T-helper 1 cell treated with Interleukin-12 subunit alpha and Interleukin-12 subunit beta and Interleukin-4 antibody, amounts not matched to agents 30 μg/mL and 1 μg/mL, for 36 hours (primary cell): ENCODE results near the gene HPCAL1.

Source experiments
- H3K27ac Mint-ChIP-seq: one replicate; pipeline ENCODE4 v1.8.0; 2021; ENCODE audit warnings: mild to moderate bottlenecking, mixed read lengths
- H3K27me3 Mint-ChIP-seq: one replicate; pipeline ENCODE4 v1.8.0; 2021; ENCODE audit warnings: low read depth, mixed read lengths
- H3K36me3 Mint-ChIP-seq: one replicate; pipeline ENCODE4 v1.8.0; 2021; ENCODE audit warnings: low read depth, mixed read lengths
- H3K4me1 Mint-ChIP-seq: one replicate; pipeline ENCODE4 v1.8.0; 2021; ENCODE audit warnings: low read depth, mixed read lengths
- H3K4me3 Mint-ChIP-seq: one replicate; pipeline ENCODE4 v1.8.0; 2021; ENCODE audit warnings: mild to moderate bottlenecking, moderate library complexity, mixed read lengths
- H3K9me3 Mint-ChIP-seq: one replicate; pipeline ENCODE4 v1.8.0; 2021; ENCODE audit warnings: mixed read lengths

The HPCAL1 gene

DNA sequence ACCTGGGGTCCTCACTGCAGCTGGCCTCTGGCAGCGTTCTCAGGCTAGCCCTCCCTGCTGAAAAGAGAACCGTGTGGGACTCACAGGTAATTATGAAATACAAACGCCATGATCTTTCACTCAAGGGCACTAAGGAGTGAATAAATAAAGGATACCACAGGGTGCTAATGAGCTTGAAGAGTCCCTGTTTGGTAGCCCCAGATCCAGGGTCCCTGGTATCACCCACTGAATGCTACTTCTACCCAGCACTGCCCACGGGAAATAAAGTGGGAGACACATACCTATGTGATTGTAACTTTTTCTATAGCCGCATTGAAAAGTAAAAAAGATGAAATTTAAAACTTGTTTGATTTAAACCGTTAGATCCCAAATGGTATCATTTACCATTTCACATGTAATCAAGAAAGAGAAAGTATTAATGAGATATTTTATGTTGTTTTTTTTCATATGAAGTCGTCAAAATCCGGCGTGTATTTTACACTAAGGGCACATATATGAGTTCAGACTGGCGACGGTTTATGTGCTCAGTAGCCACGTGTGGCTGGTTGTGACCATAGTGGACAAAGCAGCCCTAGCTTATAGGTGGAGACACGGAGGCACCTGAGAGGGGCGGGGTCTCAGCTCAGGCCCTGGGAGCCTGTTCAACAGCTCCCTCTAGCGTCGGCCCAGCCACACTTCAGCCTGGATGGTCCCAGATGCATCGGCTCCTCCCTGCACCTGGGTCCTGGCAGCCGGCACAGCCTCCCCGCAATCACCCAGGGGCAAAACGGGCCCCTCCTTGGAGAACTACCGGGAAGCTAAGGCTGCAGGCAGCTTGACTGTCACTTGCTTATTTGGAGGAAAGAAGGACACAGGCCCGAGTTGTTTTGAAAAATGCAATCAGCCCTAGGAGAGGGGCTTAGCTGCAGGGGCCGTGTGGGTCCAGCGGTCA is 106.2 kb downstream of the HPCAL1 start:
- Mint-ChIP-seq H3K27ac (peak overlapping the region; percentile 88), H3K27me3 (peaks cover 5% of the 10 kb centered on the region), H3K9me3 (no peaks in the 10 kb centered on the region), H3K4me3 (peak overlapping the region; percentile 81), H3K4me1 (peaks cover 30% of the 10 kb centered on the region), H3K36me3 (peaks cover 8% of the 10 kb centered on the region)

- Mint-ChIP-seq H3K9me3 (no peaks in the 10 kb centered on the region), H3K4me3 (no peak overlapping the region), H3K27ac (no peak overlapping the region), H3K36me3 (peaks cover 8% of the 10 kb centered on the region), H3K27me3 (peaks cover 5% of the 10 kb centered on the region), H3K4me1 (peaks cover 30% of the 10 kb centered on the region)
These were observed 107.5 kb downstream of the HPCAL1 start for GRCh38 chr2:10410001-10410822.

DNA sequence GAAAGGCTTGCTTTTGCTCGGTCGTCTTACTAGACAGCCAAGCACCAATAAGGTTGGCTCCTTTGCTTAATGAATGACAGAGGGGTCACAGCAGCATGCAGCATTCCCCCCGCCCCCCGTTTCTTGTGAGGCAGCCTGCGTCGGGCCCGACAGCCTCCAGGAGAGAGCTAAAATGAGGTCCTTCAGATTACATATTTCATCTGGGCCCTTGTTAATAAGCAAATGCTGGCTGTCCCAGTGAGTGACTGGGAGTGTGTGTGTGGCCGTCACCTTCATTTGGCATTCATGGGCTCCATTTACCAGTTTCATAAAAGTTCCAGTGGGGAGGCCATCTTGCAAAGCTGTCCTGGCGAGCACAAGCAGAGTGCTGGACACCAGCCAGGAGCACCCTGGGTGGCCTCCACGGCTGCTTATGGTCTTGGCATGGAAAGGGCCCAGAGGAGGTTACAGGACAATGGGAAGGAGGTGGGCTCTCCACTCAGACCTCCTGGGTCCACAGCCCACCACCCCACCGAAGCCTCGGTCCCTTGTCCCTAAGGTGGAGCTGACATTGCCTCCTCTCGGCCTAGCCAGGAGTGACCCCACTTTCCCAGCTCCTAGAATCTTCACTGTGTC is 108.2 kb downstream of the HPCAL1 start:
- Mint-ChIP-seq H3K27ac (no peak overlapping the region), H3K4me3 (no peak overlapping the region), H3K27me3 (peaks cover 5% of the 10 kb centered on the region), H3K9me3 (no peaks in the 10 kb centered on the region), H3K4me1 (peaks cover 31% of the 10 kb centered on the region), H3K36me3 (peaks cover 8% of the 10 kb centered on the region)

DNA sequence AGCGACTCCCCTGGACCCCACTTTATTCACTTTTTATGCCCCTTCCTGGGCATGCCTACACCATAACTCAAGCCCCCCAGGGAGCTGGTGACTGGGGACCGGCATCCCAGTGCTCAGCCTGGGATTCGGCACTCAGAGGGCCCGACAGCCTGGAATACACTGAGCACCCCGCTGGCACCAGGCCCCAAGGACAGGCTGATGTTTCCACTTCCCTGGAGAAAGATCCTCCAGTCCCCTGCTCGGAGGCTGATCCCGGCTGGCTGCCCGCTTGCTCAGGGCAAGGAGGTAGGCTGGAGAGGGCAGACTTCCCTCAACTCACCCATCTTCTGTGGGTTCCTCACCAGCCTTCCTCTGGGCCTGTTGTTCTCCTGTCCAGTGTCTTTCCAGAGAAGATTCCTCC is 108.9 kb downstream of the HPCAL1 start:
- Mint-ChIP-seq H3K4me3 (no peak overlapping the region), H3K27me3 (peaks cover 5% of the 10 kb centered on the region), H3K4me1 (peaks cover 31% of the 10 kb centered on the region), H3K27ac (no peak overlapping the region), H3K9me3 (no peaks in the 10 kb centered on the region), H3K36me3 (peaks cover 8% of the 10 kb centered on the region)

DNA sequence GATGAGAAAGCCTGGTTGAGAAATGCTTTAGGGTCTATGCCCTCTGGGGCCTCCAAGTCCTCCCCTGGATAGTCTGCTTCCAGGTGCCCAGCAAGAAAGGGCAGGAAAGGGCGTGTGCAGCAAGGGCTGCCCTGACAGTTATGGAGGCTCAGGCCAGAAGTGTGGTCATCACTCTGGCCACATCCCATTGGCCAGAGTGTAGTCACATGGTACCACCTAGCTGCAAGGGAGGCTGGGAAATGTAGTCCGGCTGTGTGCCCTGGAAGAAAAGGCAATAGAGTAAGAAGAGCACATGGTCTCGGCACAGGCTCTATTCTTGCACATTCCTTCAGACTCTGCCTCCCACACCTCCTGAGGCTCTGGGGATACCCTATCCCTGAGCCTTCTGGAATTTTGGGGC is 109.7 kb downstream of the HPCAL1 start:
- Mint-ChIP-seq H3K27ac (no peak overlapping the region), H3K4me1 (peaks cover 25% of the 10 kb centered on the region)

DNA sequence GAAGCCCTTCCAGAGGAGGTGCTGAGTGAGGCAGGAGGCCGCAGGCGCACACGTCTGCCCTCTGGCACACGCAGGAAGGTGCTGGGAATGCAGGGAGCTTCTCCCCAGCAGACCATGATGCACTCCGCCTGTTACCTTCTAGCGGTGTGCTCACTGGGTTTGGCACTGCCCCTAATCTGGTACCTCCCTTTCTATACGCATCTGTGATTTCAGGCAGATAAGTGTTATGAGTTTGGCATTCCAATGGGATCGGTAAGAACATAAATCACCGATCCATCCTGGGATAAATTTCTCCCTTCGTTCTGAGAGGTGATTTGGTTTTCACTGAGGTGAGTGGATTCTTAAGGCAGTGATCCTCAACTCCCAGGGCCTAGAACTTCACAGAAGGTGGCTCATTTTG is 110.8 kb downstream of the HPCAL1 start:
- no peak overlapping the region for H3K4me3 Mint-ChIP-seq
- no peaks in the 10 kb centered on the region for H3K9me3 Mint-ChIP-seq
- H3K27ac Mint-ChIP-seq, result no peak overlapping the region
- H3K4me1 Mint-ChIP-seq, result peaks cover 15% of the 10 kb centered on the region
- peaks cover 3% of the 10 kb centered on the region for H3K36me3 Mint-ChIP-seq
- H3K27me3 Mint-ChIP-seq, result no peaks in the 10 kb centered on the region

More for the DNA sequence above, 109.7 kb downstream of the HPCAL1 start:
- peaks cover 3% of the 10 kb centered on the region for H3K36me3 Mint-ChIP-seq
- H3K4me3 Mint-ChIP-seq, result no peak overlapping the region
- no peaks in the 10 kb centered on the region for H3K27me3 Mint-ChIP-seq
- H3K9me3 Mint-ChIP-seq, result no peaks in the 10 kb centered on the region

GRCh38 chr2:10413991-10414451 is 111.3 kb downstream of the HPCAL1 start:
- Mint-ChIP-seq H3K27me3 (no peaks in the 10 kb centered on the region), H3K27ac (no peak overlapping the region), H3K36me3 (peaks cover 3% of the 10 kb centered on the region), H3K9me3 (no peaks in the 10 kb centered on the region), H3K4me3 (no peak overlapping the region), H3K4me1 (peaks cover 10% of the 10 kb centered on the region)

- H3K4me3 Mint-ChIP-seq, result no peak overlapping the region
- H3K4me1 Mint-ChIP-seq, result peaks cover 4% of the 10 kb centered on the region
- H3K27me3 Mint-ChIP-seq, result no peaks in the 10 kb centered on the region
- no peak overlapping the region for H3K27ac Mint-ChIP-seq
- peaks cover 3% of the 10 kb centered on the region for H3K36me3 Mint-ChIP-seq
- no peaks in the 10 kb centered on the region for H3K9me3 Mint-ChIP-seq
These were observed 111.9 kb downstream of the HPCAL1 start for GRCh38 chr2:10414591-10414990.

DNA sequence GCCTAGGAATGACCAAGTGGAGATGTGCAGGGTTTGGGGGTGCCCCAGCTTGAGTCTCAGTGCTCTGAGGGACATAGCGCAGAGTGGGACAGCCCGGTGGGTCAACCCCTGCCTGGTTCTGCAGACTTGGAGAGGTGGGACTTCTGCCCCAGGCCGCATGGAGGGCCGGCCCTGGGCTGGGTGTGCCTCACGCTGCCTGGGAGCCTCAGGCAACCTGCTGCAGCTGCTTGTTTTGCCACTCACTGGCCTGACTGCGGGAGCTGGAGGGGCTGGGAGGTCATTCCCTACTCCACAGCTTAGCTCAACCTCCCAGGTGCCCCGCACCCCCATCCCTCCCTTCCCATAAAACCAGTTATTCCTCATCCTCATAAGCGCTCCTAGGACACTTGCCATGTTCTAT is 112.3 kb downstream of the HPCAL1 start:
- no peak overlapping the region for H3K4me3 Mint-ChIP-seq
- no peaks in the 10 kb centered on the region for H3K9me3 Mint-ChIP-seq
- H3K27ac Mint-ChIP-seq, result no peak overlapping the region
- H3K27me3 Mint-ChIP-seq, result no peaks in the 10 kb centered on the region
- peaks cover 4% of the 10 kb centered on the region for H3K4me1 Mint-ChIP-seq
- peaks cover 3% of the 10 kb centered on the region for H3K36me3 Mint-ChIP-seq

- Mint-ChIP-seq H3K4me3 (no peak overlapping the region), H3K27me3 (no peaks in the 10 kb centered on the region), H3K36me3 (no peaks in the 10 kb centered on the region), H3K27ac (no peak overlapping the region), H3K4me1 (peaks cover 4% of the 10 kb centered on the region), H3K9me3 (no peaks in the 10 kb centered on the region)
These were observed 112.9 kb downstream of the HPCAL1 start for GRCh38 chr2:10415640-10416039.

DNA sequence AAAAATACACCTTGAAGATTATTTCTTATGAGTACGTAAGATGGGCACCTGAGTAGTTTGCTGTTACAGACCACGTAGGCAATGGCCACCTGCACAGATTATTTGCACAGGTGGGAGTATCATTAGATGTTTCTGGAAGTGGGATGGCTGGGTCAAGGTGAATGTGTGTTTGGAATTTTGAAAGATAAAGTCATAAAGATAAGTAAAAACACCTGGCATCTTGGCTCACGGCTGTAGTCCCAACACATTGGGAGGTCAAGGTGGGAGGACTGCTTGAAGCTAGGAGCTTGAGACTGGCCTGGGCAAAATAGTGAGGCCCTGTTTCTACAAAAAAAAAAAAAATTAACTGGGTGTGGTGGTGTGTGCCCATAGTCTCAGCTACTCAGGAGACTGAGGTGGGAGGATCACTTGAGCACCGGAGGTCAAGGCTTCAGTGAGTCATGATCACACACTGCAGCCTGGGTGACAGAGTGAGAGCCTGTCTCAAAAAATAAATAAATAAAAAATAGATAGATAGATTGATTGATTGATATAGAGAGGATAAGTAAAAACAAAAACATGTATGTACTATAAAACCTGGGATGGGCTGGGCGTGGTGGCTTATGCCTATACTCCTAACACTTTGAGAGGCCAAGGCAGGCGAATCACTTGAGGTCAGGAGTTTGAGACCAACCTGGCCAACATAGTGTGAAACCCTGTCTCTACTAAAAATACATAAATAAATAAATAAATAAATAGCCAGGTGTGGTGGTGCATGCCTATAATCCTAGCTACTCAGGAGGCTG is 115.0 kb downstream of the HPCAL1 start:
- H3K36me3 Mint-ChIP-seq, result peaks cover 2% of the 10 kb centered on the region
- H3K4me1 Mint-ChIP-seq, result peaks cover 4% of the 10 kb centered on the region
- H3K27me3 Mint-ChIP-seq, result no peaks in the 10 kb centered on the region

DNA sequence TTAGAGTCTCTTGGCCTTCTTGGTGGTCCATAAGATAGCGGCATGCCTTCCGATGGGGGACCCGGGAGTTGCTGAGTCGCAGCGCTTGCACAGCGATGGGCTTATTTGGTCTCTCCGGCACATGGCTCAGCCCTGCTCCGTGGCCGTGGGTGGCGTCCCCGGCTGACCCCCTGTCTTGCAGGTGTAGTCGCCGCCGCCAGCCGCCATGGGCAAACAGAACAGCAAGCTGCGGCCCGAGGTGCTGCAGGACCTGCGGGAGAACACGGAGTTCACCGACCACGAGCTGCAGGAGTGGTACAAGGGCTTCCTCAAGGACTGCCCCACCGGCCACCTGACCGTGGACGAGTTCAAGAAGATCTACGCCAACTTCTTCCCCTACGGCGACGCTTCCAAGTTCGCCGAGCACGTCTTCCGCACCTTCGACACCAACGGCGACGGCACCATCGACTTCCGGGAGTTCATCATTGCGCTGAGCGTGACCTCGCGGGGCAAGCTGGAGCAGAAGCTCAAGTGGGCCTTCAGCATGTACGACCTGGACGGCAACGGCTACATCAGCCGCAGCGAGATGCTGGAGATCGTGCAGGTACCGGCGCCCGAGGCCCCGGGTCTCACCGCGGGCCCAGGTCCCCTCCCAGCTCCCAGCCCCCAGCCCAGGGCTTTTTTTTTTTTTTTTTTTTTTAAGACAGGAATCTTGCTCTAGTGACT is 117.0 kb downstream of the HPCAL1 start:
- Mint-ChIP-seq H3K4me3 (no peak overlapping the region), H3K4me1 (peaks cover 4% of the 10 kb centered on the region), H3K27ac (no peak overlapping the region), H3K9me3 (no peaks in the 10 kb centered on the region), H3K27me3 (no peaks in the 10 kb centered on the region), H3K36me3 (peaks cover 2% of the 10 kb centered on the region)

More for the DNA sequence above, 115.0 kb downstream of the HPCAL1 start:
- no peak overlapping the region for H3K4me3 Mint-ChIP-seq
- no peak overlapping the region for H3K27ac Mint-ChIP-seq
- H3K9me3 Mint-ChIP-seq, result no peaks in the 10 kb centered on the region

- Mint-ChIP-seq H3K4me1 (peaks cover 2% of the 10 kb centered on the region), H3K27ac (no peak overlapping the region), H3K27me3 (no peaks in the 10 kb centered on the region), H3K36me3 (peaks cover 2% of the 10 kb centered on the region), H3K9me3 (no peaks in the 10 kb centered on the region), H3K4me3 (no peak overlapping the region)
These were observed 119.5 kb downstream of the HPCAL1 start for GRCh38 chr2:10422251-10422650.
